IMR-90 (cell line): Measurements from ENCODE around the gene RBFOX2. TPM values are rescaled to one million over a fixed set of nuclear protein-coding genes. Genes with fewer than 3 reads are reported as not detected.

ENCODE experiments used
- ATAC-seq: fragments of 200-7000 bp; cut with Tn5 transposase; 2 replicates; pipeline ENCODE4 v1.9.1; 2020; ENCODE audit warnings: low read depth, mild to moderate bottlenecking, moderate library complexity
- BruUV-seq: library from RNA; stranded (reverse); fragments of 400-500 nt; replicated peaks from 2 replicates; lab custom pipeline; 2021; lab: Mats Ljungman, UMichigan
- CTCF ChIA-PET: fragments of 300-600 bp; formaldehyde crosslinking; extraction: SDS; loops from one replicate; lab custom pipeline; 2021; ENCODE audit warnings: antibody characterized with exemption; lab: Yijun Ruan, JAX
- POLR2A ChIA-PET: fragments of 300-600 bp; sonication (Branson Sonifier 250); formaldehyde crosslinking; loops from one replicate; lab custom pipeline; 2022; ENCODE audit warnings: antibody characterized with exemption; ENCODE audit not compliant: unreplicated experiment; lab: Charles Lee
- DNase-seq: peaks from one replicate; pipeline ENCODE4 v3.0.0; 2013
- H2AFZ ChIP-seq: replicated peaks from 2 replicates; pipeline ENCODE3; 2013; ENCODE audit warnings: low read length, mild to moderate bottlenecking; ENCODE audit not compliant: poor library complexity
- H2AK5ac ChIP-seq: 2 replicates; pipeline ENCODE4 v1.6.1; 2013; ENCODE audit warnings: low read depth, low read length, inconsistent platforms
- H2AK9ac ChIP-seq: replicated peaks from 2 replicates; pipeline ENCODE3; 2013; ENCODE audit warnings: mild to moderate bottlenecking, low read depth, low read length, moderate library complexity; ENCODE audit not compliant: poor library complexity
- H2BK120ac ChIP-seq: 2 replicates; pipeline ENCODE4 v1.6.1; 2013; ENCODE audit warnings: low read depth, low read length, inconsistent platforms
- H2BK15ac ChIP-seq: 3 replicates; pipeline ENCODE4 v1.6.1; 2013; ENCODE audit warnings: low read depth, low read length, inconsistent platforms
- H2BK20ac ChIP-seq: 2 replicates; pipeline ENCODE4 v1.6.1; 2013; ENCODE audit warnings: low read depth, mild to moderate bottlenecking, inconsistent platforms, low read length, moderate library complexity
- H2BK5ac ChIP-seq: 2 replicates; pipeline ENCODE4 v1.6.1; 2013; ENCODE audit warnings: mild to moderate bottlenecking, low read depth, low read length, inconsistent platforms; ENCODE audit not compliant: poor library complexity, severe bottlenecking
- H3K14ac ChIP-seq: replicated peaks from 2 replicates; pipeline ENCODE4 v1.6.1; 2013; ENCODE audit warnings: low read depth, low read length, inconsistent platforms
- H3K18ac ChIP-seq: 2 replicates; pipeline ENCODE4 v1.6.1; 2013; ENCODE audit warnings: low read depth, low read length, control low read depth
- H3K23ac ChIP-seq: 2 replicates; pipeline ENCODE4 v1.6.1; 2013; ENCODE audit warnings: low read depth, low read length, inconsistent platforms
- H3K27ac ChIP-seq: 2 replicates; pipeline ENCODE4 v1.5.1; 2013; ENCODE audit warnings: mild to moderate bottlenecking, control low read depth, low read length; ENCODE audit not compliant: insufficient read depth
- H3K27me3 ChIP-seq: 2 replicates; pipeline ENCODE4 v1.6.1; 2013; ENCODE audit warnings: low read length; ENCODE audit not compliant: control insufficient read depth, insufficient read depth
- H3K36me3 ChIP-seq: 2 replicates; pipeline ENCODE4 v1.6.1; 2013; ENCODE audit warnings: low read length, mixed read lengths; ENCODE audit not compliant: control insufficient read depth, insufficient read depth
- H3K4ac ChIP-seq: 2 replicates; pipeline ENCODE4 v1.6.1; 2013; ENCODE audit warnings: low read depth, low read length, inconsistent platforms
- H3K4me1 ChIP-seq: 2 replicates; pipeline ENCODE4 v1.6.1; 2013; ENCODE audit warnings: low read length, mixed read lengths; ENCODE audit not compliant: control insufficient read depth, insufficient read depth
- H3K4me2 ChIP-seq: 2 replicates; pipeline ENCODE4 v1.6.1; 2013; ENCODE audit warnings: low read depth, mild to moderate bottlenecking, control low read depth, low read length, moderate library complexity
- H3K4me3 ChIP-seq: 2 replicates; pipeline ENCODE4 v1.5.1; 2013; ENCODE audit warnings: low read depth, mild to moderate bottlenecking, control low read depth, low read length, moderate library complexity; ENCODE audit not compliant: insufficient read depth
- H3K56ac ChIP-seq: 2 replicates; pipeline ENCODE4 v1.6.1; 2013; ENCODE audit warnings: low read length, inconsistent platforms; ENCODE audit not compliant: insufficient read depth; ENCODE audit errors: extremely low read depth
- H3K79me1 ChIP-seq, 2 experiments: 2 replicates each; pipeline ENCODE4 v1.6.1; 2013; ENCODE audit warnings: low read length in 2 of 2, inconsistent platforms in 1 of 2, low read depth in 1 of 2
- H3K9ac ChIP-seq: 2 replicates; pipeline ENCODE4 v1.6.1; 2013; ENCODE audit warnings: low read depth, low read length, control low read depth
- H3K9me1 ChIP-seq: 2 replicates; pipeline ENCODE4 v1.6.1; 2013; ENCODE audit warnings: low read length, inconsistent platforms; ENCODE audit not compliant: insufficient read depth
- H3K9me3 ChIP-seq: 2 replicates; pipeline ENCODE4 v1.6.1; 2013; ENCODE audit warnings: low read length; ENCODE audit not compliant: control insufficient read depth, insufficient read depth
- H4K20me1 ChIP-seq: 2 replicates; pipeline ENCODE4 v1.6.1; 2013; ENCODE audit warnings: low read length, inconsistent platforms; ENCODE audit not compliant: insufficient read depth
- H4K5ac ChIP-seq: 2 replicates; pipeline ENCODE4 v1.6.1; 2013; ENCODE audit warnings: mild to moderate bottlenecking, low read depth, low read length, control low read depth
- H4K8ac ChIP-seq, 2 experiments: 2 replicates each; pipeline ENCODE4 v1.6.1; 2013; ENCODE audit warnings: low read depth in 2 of 2, low read length in 2 of 2, control low read depth in 1 of 2, inconsistent platforms in 1 of 2
- H4K91ac ChIP-seq: 2 replicates; pipeline ENCODE4 v1.6.1; 2013; ENCODE audit warnings: low read depth, low read length, inconsistent platforms; ENCODE audit not compliant: insufficient read depth
- CEBPB ChIP-seq: IDR thresholded peaks from 2 replicates; pipeline ENCODE4 v1.6.1; 2012; ENCODE audit warnings: low read depth, low read length, improper control_type of control experiment
- CHD1 ChIP-seq: IDR thresholded peaks from 2 replicates; pipeline ENCODE4 v1.6.1; 2012; ENCODE audit warnings: low read depth, low read length, improper control_type of control experiment
- MAFK ChIP-seq: IDR thresholded peaks from 2 replicates; pipeline ENCODE4 v1.6.1; 2012; ENCODE audit warnings: low read depth, low read length, improper control_type of control experiment
- MXI1 ChIP-seq: IDR thresholded peaks from 2 replicates; pipeline ENCODE4 v1.6.1; 2012; ENCODE audit warnings: low read depth, mild to moderate bottlenecking, low read length, moderate library complexity, borderline replicate concordance
- POLR2A ChIP-seq: IDR thresholded peaks from 2 replicates; pipeline ENCODE4 v1.6.1; 2012; ENCODE audit warnings: mild to moderate bottlenecking, low read depth, low read length
- RCOR1 ChIP-seq: IDR thresholded peaks from 2 replicates; pipeline ENCODE4 v1.6.1; 2012; ENCODE audit warnings: mild to moderate bottlenecking, low read length, improper control_type of control experiment; ENCODE audit not compliant: insufficient replicate concordance
- SMC3 ChIP-seq: fragments of 150-350 bp; IDR thresholded peaks from 2 replicates; pipeline ENCODE4 v1.6.1; 2016; ENCODE audit warnings: low read depth, mild to moderate bottlenecking, antibody characterized with exemption, low read length, moderate library complexity
- WGBS, 2 experiments: methylation state at CpG; one replicate each; pipeline versions ENCODE4 v1.1.5 to v1.1.7; 2013; ENCODE audit warnings: missing lambda C conversion rate in 2 of 2; ENCODE audit not compliant: insufficient read length in 1 of 2; ENCODE audit errors: extremely low coverage in 2 of 2; 5-methylcytosine and 5-hydroxymethylcytosine counted together
- dilution Hi-C: fragments of 300-500 bp; cut with HindIII; formaldehyde crosslinking; loops from one replicate; pipeline ENCODE4 v1.14.3; 2018; ENCODE audit warnings: low sequenced_read_pairs; ENCODE audit not compliant: unreplicated experiment
- in situ Hi-C: fragments of 300-500 bp; cut with MboI; formaldehyde crosslinking; loops from 3 replicates; pipeline ENCODE4 v1.14.3; 2019; ENCODE audit warnings: low sequenced_read_pairs, inconsistent platforms, mixed read lengths
- intact Hi-C: fragments of 100-400 bp; cut with micrococcal nuclease; formaldehyde crosslinking; loops from 2 replicates; pipeline ENCODE4 v1.10.0; 2022
- polyA plus RNA-seq, 3 experiments: library from polyadenylated mRNA; depleted of rRNA; stranded (reverse); fragments of >200 nt; gene quantifications; 2 replicates each; pipeline ENCODE4 v1.2.3, GENCODE V29; 2012; ENCODE audit warnings: low replicate concordance in 1 of 3
- total RNA-seq: library from RNA; depleted of rRNA; stranded (reverse); fragments of >200 nt; gene quantifications from 2 replicates; pipeline ENCODE4 v1.2.3, GENCODE V29; 2012

RBFOX2 gene
- total and polyA plus RNA-seq, 2 of the 4 experiments (the other 2 are of a cell fraction) = 146 to 178 TPM

GRCh38 chr22:36036167-36036624, 7.6 kb upstream of the RBFOX2 start:
- Histone ChIP-seq H2AK5ac (no peak overlapping the region), H2AK9ac (no peak overlapping the region), H3K36me3 (no peaks in the 10 kb centered on the region), H3K9me1 (no peaks in the 10 kb centered on the region), H2BK5ac (no peak overlapping the region), H2BK20ac (no peak overlapping the region), H2AFZ (no peak overlapping the region), H3K9ac (no peak overlapping the region), H2BK120ac (no peak overlapping the region), H3K56ac (no peak overlapping the region), H3K9me3 (peaks cover 3% of the 10 kb centered on the region; the same call in 1 of the 2 replicates), H4K8ac (no peak overlapping the region), H2BK15ac (no peak overlapping the region), H3K27ac (no peak overlapping the region), H3K79me1 (no peaks in the 10 kb centered on the region), H3K18ac (no peak overlapping the region), H3K4me2 (no peak overlapping the region), H3K4ac (no peak overlapping the region), H4K91ac (no peak overlapping the region), H3K23ac (no peak overlapping the region), H3K27me3 (peaks cover 8% of the 10 kb centered on the region), H4K5ac (no peak overlapping the region), H3K4me3 (no peak overlapping the region), H3K14ac (no peak overlapping the region), H4K20me1 (no peaks in the 10 kb centered on the region), H3K4me1 (no peaks in the 10 kb centered on the region)
- dilution Hi-C loops (no loop called here), intact Hi-C loops (no loop called here), in situ Hi-C loops (no loop called here)
- ChIA-PET CTCF (interaction anchor here (0.5 kb wide), 1 partner anchor 61 kb away, joined by 4 read pairs; no protein-coding TSS in a partner anchor), POLR2A (no interaction called here)
- DNase-seq = no peak
- WGBS, 2 experiments = no CpG with 5 or more reads among the region's 6 CpGs
- ATAC-seq = no peak
- no peak for TF ChIP-seq CEBPB
- no peak for TF ChIP-seq SMC3
- no peak for TF ChIP-seq CHD1
- TF ChIP-seq MXI1 = no peak
- no peak for TF ChIP-seq MAFK
- TF ChIP-seq POLR2A = no peak
- no peak for TF ChIP-seq RCOR1
- no TSS peak for BruUV-seq
